ENCODE measurements around the gene KLHL4.

GRCh38 chrX:87710580-87710979, 193.0 kb downstream of the KLHL4 start:
- TF ChIP-seq CTCF (IDR thresholded peaks at IDR 0.05): no peak
- TF ChIP-seq POLR2A (IDR thresholded peaks at IDR 0.05; ENCODE audit: low read length): no peak
- TF ChIP-seq BCL3 (IDR thresholded peaks at IDR 0.05): no peak
- TF ChIP-seq CEBPB (IDR thresholded peaks at IDR 0.05): no peak
- TF ChIP-seq EP300 (IDR thresholded peaks at IDR 0.05): no peak
- no peak for TF ChIP-seq NR3C1 (IDR thresholded peaks at IDR 0.05)
- TF ChIP-seq CBX8 (IDR thresholded peaks at IDR 0.05): no peak
- no peak for TF ChIP-seq REST (IDR thresholded peaks at IDR 0.05)
- TF ChIP-seq TFCP2L1 (CRISPR knock-in tag; IDR thresholded peaks at IDR 0.05): no peak
- no peak for TF ChIP-seq ELK1 (IDR thresholded peaks at IDR 0.05; ENCODE audit: low read depth, low read length)
- TF ChIP-seq HEYL (CRISPR knock-in tag; IDR thresholded peaks at IDR 0.05): no peak

Data from A549 (cell line).